NB4 (cell line): Measurements from ENCODE around the gene PRR11.

Experiments used
- DNase-seq: peaks from one replicate; pipeline ENCODE4 v3.0.0; 2010; ENCODE audit warnings: low read depth
- H3K4me3 ChIP-seq: one replicate; pipeline ENCODE4 v1.5.1; 2011; ENCODE audit warnings: mild to moderate bottlenecking, low read depth, low read length, moderate library complexity
- CTCF ChIP-seq: IDR thresholded peaks from one replicate; pipeline ENCODE4 v1.5.1; 2012; ENCODE audit warnings: low read depth, low read length
- MAX ChIP-seq: IDR thresholded peaks from 2 replicates; pipeline ENCODE4 v1.6.1; 2011; ENCODE audit warnings: low read depth, low read length
- MYC ChIP-seq: IDR thresholded peaks from 2 replicates; pipeline ENCODE4 v1.6.1; 2011; ENCODE audit warnings: low read depth, low read length
- POLR2A ChIP-seq: IDR thresholded peaks from 2 replicates; pipeline ENCODE4 v1.6.1; 2011; ENCODE audit warnings: mild to moderate bottlenecking; ENCODE audit not compliant: insufficient read length; ENCODE audit errors: extremely low read depth

The PRR11 gene

DNA sequence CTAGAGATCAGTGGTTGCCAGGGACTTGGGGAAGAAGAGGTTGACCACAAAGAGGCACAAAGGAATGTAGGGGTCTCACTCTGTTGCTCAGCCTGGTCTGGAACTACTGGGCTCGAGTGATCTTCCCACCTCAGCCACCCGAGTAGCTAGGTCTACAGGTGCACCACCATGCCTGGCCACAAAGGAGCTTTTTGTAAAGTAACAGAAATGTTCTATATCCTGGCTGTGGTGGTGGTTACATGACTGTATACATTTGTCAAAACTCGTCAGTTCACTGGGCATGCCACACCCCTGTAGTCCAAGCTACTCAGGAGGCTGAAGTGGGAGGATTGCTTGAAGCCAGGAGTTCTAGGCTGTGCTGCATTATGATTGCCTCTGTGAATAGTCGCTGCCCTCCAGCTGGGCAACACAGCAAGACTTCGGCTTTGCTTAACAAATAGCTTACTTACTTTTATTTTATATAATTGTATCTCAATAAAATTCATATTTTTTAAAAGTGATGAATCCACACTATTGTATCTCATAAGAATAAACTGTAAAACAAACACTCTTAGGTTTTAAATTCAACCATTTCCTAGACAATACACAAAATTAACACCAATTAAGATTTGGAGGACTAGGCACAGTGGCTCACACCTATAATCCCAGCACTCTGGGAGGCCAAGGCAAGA is 5.6 kb upstream of the PRR11 start:
- DNase-seq = no peak
- no peak for TF ChIP-seq MYC
- no peak for TF ChIP-seq MAX
- TF ChIP-seq CTCF = no peak
- no peak for TF ChIP-seq POLR2A
- no peak overlapping the region for H3K4me3 ChIP-seq

DNA sequence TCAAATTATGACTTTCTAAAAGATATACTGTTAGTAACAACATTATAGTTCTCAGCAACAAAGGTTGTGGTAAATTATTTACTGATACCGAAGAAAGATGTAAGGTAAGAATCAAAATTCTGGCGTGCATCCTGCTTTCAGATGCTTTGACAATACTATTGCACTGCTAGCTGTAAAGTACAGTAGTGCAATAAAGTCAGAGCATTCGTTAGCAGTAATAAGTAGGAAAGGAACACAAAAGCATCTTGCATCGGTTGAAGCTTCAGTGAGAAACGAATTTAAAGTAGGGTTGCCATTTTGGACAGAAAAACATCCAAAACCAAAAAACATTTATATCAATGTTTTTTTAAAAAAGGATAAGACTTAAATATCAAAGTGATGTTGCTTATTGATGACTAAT is 4.5 kb upstream of the PRR11 start:
- TF ChIP-seq MAX (no peak), POLR2A (no peak), MYC (no peak), CTCF (no peak)
- no peak for DNase-seq
- no peak overlapping the region for H3K4me3 ChIP-seq

DNA sequence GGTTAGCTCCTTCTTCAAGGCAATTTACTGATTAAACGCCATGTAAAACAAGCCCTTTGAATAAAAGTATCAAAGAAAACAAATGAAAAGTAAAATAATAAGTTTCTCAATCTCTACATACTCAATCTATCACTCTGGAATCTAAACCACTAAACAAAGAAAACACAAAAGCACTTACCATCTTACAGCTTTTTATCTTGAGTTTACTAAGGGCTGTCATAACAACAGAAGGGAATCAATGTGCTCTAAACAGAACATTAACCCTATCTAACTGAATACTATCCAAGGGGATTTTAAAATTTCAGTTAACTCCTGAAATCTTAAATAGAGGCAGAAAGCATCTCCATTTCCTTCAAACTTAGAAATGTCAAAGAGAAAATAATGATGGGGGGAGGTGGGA is 4.0 kb upstream of the PRR11 start:
- H3K4me3 ChIP-seq = no peak overlapping the region
- DNase-seq = no peak
- TF ChIP-seq MYC (no peak), MAX (no peak), POLR2A (no peak), CTCF (no peak)

DNA sequence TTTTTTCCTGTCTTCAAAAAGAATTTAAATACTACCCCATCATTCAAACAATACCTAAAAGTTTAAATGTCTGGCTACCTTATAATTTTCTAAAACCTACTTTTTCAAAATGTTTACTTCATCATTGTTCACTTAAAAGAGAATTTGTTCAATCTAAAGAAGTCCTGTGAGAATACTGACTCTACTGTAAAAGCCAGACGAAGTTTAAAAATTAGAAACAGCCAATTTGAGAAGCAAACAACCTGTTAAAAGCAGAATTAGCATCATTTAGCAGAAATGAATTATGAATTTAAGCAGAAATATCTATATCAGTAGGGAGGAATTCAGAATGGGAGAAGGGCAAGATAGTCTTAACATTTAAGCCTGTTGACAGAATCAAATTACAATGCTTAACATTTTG is 2.6 kb upstream of the PRR11 start:
- H3K4me3 ChIP-seq = peak overlapping the region; percentile 88
- no peak for DNase-seq
- TF ChIP-seq MYC (no peak), POLR2A (no peak), CTCF (no peak), MAX (no peak)

DNA sequence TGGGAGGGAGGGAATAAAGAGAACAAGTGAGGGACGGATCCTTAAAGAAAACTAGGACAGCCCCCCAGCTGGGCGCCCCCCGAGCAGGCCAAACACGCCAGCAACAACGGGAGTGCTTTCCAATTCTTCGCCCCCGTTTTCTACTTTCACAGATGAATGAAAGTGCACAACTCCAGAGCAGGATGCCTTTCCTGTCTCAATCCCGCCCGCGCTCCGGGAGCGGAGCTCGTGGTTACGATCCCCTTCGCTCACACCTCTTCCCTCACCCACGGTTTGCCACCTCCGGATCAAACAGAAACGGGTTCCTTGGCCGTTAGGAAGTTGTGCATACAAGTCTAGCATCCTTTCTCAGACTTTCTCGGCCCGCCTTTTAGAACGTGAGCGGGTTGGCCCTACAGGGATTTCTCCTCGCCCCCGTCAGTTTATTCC is 1.2 kb upstream of the PRR11 start:
- DNase-seq = peak; percentile 64
- TF ChIP-seq MYC = peak; percentile 46; the same call in 1 of the 2 replicates
- peak; percentile 25; the same call in 1 of the 2 replicates for TF ChIP-seq MAX
- TF ChIP-seq POLR2A = no peak
- no peak for TF ChIP-seq CTCF
- peak overlapping the region; percentile 88 for H3K4me3 ChIP-seq
